ENCODE results near the gene NUDT16L1. TPM values are rescaled to one million over a fixed set of nuclear protein-coding genes. Genes with fewer than 3 reads are reported as not detected.

Gene NUDT16L1
- total and polyA plus RNA-seq, 2 of the 13 experiments (the other 11 are each of a cell fraction or from before 2014, with no cell fraction given): 28.0 to 40.5 TPM

DNA sequence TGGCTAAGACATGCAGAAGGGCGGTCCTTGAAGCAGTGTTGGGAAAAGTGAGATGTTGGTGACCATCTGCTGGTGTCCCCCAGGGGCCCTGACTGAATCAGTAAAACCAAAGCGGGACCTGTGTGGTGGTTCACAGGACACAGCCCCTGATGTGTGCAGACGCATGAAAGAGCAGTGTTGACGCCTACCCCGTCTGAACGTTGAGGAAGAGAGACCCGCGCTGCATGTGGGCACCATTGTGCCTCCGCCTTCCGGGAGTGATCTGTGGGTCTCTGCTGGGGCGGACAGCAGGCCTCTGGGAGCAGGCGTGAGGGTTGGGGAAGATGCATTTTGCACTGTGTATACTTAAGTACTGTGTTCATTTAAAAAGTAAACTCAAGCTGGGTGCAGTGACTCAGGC lies 37.1 kb upstream of the NUDT16L1 start:
- Histone ChIP-seq H3K4me3 (replicated peaks in 1 of 3; ENCODE audit: insufficient read depth in 1 of 3, low read depth in 2 of 3, low read length in 3 of 3) (no peak overlapping the region), H3K4me1 (ENCODE audit: insufficient read depth, low read length) (peaks cover 69% of the 10 kb centered on the region), H4K20me1 (ENCODE audit: insufficient read depth, low read length) (no peaks in the 10 kb centered on the region), H3K4me2 (ENCODE audit: low read depth, low read length) (no peak overlapping the region), H3K9me3 (ENCODE audit: low read length) (no peaks in the 10 kb centered on the region), H2AFZ (ENCODE audit: low read length) (no peak overlapping the region), H3K27me3 (ENCODE audit: control insufficient read depth in 1 of 2, insufficient read depth in 2 of 2, low read length in 2 of 2) (no peaks in the 10 kb centered on the region), H3K27ac (ENCODE audit: extremely low read length, insufficient read depth, low read length) (no peak overlapping the region), H3K79me2 (ENCODE audit: insufficient read depth, low read length) (peaks cover 2% of the 10 kb centered on the region), H3K9ac (ENCODE audit: insufficient read depth, low read depth, low read length) (no peak overlapping the region), H3K36me3 (replicated peaks in 1 of 2; ENCODE audit: control insufficient read depth in 1 of 2, insufficient read depth in 2 of 2, low read length in 2 of 2) (peaks cover 26 to 48% of the 10 kb centered on the region in 2 experiments; a peak in 4 of 5 replicates)
- intact Hi-C loops (cut with micrococcal nuclease; ENCODE audit: unreplicated experiment) (no loop called here), in situ Hi-C loops (cut with HindIII; ENCODE audit: extremely low pct_ligation_motif_present, low pct_unique_long_range_greater_than_20kb) (no loop called here)
- DNase-seq (ENCODE audit: low spot score) (no peak), ATAC-seq (no peak), FAIRE-seq (no peak)
- ChIA-PET POLR2A (no interaction called here), CTCF (ENCODE audit: low intra/inter-chr PET ratio, low total read pairs) (no interaction called here)
- WGBS (ENCODE audit: low lambda C conversion rate): 98% methylated on average over 12 of the region's 12 CpGs
- BruUV-seq (replicated peaks): no TSS peak
- TF ChIP-seq, protein P1, sequence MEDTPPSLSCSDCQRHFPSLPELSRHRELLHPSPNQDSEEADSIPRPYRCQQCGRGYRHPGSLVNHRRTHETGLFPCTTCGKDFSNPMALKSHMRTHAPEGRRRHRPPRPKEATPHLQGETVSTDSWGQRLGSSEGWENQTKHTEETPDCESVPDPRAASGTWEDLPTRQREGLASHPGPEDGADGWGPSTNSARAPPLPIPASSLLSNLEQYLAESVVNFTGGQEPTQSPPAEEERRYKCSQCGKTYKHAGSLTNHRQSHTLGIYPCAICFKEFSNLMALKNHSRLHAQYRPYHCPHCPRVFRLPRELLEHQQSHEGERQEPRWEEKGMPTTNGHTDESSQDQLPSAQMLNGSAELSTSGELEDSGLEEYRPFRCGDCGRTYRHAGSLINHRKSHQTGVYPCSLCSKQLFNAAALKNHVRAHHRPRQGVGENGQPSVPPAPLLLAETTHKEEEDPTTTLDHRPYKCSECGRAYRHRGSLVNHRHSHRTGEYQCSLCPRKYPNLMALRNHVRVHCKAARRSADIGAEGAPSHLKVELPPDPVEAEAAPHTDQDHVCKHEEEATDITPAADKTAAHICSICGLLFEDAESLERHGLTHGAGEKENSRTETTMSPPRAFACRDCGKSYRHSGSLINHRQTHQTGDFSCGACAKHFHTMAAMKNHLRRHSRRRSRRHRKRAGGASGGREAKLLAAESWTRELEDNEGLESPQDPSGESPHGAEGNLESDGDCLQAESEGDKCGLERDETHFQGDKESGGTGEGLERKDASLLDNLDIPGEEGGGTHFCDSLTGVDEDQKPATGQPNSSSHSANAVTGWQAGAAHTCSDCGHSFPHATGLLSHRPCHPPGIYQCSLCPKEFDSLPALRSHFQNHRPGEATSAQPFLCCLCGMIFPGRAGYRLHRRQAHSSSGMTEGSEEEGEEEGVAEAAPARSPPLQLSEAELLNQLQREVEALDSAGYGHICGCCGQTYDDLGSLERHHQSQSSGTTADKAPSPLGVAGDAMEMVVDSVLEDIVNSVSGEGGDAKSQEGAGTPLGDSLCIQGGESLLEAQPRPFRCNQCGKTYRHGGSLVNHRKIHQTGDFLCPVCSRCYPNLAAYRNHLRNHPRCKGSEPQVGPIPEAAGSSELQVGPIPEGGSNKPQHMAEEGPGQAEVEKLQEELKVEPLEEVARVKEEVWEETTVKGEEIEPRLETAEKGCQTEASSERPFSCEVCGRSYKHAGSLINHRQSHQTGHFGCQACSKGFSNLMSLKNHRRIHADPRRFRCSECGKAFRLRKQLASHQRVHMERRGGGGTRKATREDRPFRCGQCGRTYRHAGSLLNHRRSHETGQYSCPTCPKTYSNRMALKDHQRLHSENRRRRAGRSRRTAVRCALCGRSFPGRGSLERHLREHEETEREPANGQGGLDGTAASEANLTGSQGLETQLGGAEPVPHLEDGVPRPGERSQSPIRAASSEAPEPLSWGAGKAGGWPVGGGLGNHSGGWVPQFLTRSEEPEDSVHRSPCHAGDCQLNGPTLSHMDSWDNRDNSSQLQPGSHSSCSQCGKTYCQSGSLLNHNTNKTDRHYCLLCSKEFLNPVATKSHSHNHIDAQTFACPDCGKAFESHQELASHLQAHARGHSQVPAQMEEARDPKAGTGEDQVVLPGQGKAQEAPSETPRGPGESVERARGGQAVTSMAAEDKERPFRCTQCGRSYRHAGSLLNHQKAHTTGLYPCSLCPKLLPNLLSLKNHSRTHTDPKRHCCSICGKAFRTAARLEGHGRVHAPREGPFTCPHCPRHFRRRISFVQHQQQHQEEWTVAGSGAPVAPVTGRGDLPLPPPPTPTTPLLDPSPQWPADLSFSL (CRISPR knock-in tag; IDR thresholded peaks at IDR 0.05): no peak
- TF ChIP-seq, protein P2, sequence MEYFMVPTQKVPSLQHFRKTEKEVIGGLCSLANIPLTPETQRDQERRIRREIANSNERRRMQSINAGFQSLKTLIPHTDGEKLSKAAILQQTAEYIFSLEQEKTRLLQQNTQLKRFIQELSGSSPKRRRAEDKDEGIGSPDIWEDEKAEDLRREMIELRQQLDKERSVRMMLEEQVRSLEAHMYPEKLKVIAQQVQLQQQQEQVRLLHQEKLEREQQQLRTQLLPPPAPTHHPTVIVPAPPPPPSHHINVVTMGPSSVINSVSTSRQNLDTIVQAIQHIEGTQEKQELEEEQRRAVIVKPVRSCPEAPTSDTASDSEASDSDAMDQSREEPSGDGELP (IDR thresholded peaks at IDR 0.05; ENCODE audit: borderline replicate concordance, low read depth): no peak
- TF ChIP-seq, protein P3, sequence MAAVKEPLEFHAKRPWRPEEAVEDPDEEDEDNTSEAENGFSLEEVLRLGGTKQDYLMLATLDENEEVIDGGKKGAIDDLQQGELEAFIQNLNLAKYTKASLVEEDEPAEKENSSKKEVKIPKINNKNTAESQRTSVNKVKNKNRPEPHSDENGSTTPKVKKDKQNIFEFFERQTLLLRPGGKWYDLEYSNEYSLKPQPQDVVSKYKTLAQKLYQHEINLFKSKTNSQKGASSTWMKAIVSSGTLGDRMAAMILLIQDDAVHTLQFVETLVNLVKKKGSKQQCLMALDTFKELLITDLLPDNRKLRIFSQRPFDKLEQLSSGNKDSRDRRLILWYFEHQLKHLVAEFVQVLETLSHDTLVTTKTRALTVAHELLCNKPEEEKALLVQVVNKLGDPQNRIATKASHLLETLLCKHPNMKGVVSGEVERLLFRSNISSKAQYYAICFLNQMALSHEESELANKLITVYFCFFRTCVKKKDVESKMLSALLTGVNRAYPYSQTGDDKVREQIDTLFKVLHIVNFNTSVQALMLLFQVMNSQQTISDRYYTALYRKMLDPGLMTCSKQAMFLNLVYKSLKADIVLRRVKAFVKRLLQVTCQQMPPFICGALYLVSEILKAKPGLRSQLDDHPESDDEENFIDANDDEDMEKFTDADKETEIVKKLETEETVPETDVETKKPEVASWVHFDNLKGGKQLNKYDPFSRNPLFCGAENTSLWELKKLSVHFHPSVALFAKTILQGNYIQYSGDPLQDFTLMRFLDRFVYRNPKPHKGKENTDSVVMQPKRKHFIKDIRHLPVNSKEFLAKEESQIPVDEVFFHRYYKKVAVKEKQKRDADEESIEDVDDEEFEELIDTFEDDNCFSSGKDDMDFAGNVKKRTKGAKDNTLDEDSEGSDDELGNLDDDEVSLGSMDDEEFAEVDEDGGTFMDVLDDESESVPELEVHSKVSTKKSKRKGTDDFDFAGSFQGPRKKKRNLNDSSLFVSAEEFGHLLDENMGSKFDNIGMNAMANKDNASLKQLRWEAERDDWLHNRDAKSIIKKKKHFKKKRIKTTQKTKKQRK (IDR thresholded peaks at IDR 0.05; ENCODE audit: low read length): no peak
- TF ChIP-seq, protein P4, sequence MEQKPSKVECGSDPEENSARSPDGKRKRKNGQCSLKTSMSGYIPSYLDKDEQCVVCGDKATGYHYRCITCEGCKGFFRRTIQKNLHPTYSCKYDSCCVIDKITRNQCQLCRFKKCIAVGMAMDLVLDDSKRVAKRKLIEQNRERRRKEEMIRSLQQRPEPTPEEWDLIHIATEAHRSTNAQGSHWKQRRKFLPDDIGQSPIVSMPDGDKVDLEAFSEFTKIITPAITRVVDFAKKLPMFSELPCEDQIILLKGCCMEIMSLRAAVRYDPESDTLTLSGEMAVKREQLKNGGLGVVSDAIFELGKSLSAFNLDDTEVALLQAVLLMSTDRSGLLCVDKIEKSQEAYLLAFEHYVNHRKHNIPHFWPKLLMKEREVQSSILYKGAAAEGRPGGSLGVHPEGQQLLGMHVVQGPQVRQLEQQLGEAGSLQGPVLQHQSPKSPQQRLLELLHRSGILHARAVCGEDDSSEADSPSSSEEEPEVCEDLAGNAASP (CRISPR knock-in tag; IDR thresholded peaks at IDR 0.05; ENCODE audit: borderline replicate concordance): no peak
- no peak for TF ChIP-seq DNMT3B (CRISPR knock-in tag; conservative IDR thresholded peaks at IDR 0.05)
- TF ChIP-seq, protein P5, sequence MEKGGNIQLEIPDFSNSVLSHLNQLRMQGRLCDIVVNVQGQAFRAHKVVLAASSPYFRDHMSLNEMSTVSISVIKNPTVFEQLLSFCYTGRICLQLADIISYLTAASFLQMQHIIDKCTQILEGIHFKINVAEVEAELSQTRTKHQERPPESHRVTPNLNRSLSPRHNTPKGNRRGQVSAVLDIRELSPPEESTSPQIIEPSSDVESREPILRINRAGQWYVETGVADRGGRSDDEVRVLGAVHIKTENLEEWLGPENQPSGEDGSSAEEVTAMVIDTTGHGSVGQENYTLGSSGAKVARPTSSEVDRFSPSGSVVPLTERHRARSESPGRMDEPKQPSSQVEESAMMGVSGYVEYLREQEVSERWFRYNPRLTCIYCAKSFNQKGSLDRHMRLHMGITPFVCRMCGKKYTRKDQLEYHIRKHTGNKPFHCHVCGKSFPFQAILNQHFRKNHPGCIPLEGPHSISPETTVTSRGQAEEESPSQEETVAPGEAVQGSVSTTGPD (CRISPR knock-in tag; IDR thresholded peaks at IDR 0.05): no peak
- TF ChIP-seq, protein P6, sequence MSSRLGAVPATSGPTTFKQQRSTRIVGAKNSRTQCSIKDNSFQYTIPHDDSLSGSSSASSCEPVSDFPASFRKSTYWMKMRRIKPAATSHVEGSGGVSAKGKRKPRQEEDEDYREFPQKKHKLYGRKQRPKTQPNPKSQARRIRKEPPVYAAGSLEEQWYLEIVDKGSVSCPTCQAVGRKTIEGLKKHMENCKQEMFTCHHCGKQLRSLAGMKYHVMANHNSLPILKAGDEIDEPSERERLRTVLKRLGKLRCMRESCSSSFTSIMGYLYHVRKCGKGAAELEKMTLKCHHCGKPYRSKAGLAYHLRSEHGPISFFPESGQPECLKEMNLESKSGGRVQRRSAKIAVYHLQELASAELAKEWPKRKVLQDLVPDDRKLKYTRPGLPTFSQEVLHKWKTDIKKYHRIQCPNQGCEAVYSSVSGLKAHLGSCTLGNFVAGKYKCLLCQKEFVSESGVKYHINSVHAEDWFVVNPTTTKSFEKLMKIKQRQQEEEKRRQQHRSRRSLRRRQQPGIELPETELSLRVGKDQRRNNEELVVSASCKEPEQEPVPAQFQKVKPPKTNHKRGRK (CRISPR knock-in tag; IDR thresholded peaks at IDR 0.05): no peak

Measured in HepG2 (cell line).